GM18498 (cell line): ENCODE data around the gene TANK.
"Not testable (repeated sequence)": the region's sequence is repeated elsewhere in the genome, so short reads cannot be mapped to it uniquely, and the experiment has no call there.

Source experiments
- ATAC-seq: cut with Tn5 transposase; IDR thresholded peaks from one replicate; pipeline ENCODE4 v1.9.1; 2021; ENCODE audit warnings: mild to moderate bottlenecking, moderate library complexity; ENCODE audit not compliant: unreplicated experiment

TANK gene

GRCh38 chr2:161166538-161167409, 6.5 kb downstream of the TANK start:
- peak; percentile 84 for ATAC-seq

GRCh38 chr2:161169335-161169734, 9.1 kb downstream of the TANK start:
- ATAC-seq: no peak

DNA sequence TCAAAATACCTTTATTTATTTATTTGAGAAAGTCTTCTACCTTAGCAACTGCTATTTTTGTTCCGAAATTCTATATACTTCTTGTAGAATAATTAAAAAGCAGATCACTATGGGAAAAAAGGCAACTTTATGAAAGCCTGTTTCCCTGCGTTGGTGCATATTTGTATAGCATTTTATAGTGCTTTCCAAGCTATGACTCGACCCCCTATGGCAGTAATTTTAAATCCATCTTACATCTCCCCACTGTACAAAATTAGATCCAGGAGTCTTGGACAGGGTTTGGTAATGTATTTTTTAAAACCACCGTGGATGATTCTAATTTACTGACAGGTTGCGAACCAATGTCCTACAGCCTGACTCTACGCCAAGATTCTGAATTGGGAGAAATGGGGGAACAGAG, 10.1 kb downstream of the TANK start:
- no peak for ATAC-seq

DNA sequence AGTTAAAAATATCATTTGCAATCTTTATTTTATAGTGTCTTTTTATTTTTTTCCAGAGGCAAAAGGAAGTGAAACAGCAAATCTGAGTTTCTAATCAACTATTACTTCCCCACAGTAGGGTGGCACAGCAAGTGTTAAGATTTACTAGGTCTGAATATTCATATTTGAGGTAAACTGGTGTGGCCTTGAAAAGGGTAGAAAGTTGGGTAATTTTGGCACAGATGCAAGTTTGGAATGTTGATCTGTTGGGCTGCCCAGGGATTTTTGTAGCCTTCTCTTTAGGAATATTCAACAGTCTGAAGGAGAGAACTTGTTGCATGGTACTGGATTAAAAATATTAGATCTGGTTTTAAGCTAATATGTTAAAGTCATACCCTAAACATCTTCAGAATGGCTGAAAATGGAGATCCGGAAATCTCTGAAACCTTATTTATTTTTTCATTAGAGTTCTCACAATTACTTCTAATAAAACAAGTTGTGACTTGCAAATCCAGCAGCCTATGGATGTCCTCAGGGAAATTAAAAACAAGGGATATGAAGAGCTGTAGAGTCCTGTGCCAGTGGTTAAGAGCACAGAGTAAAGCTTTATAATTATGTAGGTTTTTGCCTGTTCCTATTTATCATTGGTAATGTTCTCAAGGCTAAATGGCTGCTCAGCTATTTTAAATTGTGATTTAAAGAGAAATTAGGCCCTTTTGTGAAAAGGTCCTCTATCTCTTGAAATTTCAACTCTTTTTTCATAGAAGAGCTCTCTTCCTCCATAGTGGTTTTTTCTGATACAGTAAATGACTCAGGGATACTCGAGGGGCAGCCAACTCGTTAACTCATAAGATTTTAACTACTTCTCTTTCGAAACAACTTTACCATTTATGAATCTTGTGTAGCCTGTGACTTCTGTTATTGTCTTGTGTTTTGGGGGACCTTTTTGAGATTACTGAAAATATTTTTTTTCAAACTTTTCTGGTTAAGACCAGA, 11.0 kb downstream of the TANK start:
- no peak for ATAC-seq

GRCh38 chr2:161172901-161173540, 12.8 kb downstream of the TANK start:
- peak; percentile 62 for ATAC-seq

GRCh38 chr2:161173541-161174194, 13.4 kb downstream of the TANK start:
- peak; percentile 30 for ATAC-seq

- ATAC-seq: peak; percentile 42
These were observed 17.7 kb downstream of the TANK start for GRCh38 chr2:161177969-161178368.

DNA sequence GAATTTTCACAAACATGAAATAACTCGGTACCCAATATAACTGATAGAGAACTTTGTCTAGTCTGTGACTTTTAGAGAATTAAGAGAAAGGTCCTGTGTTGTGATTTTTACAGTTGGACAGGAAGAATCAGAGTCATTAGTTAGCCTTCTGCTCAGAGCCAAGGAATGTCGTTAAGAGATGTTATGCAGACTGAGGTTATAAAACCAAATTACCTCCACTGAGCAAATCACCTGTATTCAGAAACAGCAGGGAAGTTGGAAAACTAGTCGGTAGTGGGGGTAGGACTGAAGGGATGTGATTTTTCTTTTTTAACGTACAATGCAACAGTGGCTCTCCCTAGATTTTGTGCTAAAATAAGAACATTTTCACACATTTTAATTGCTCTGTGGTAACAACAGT, 18.5 kb downstream of the TANK start:
- ATAC-seq: no peak

GRCh38 chr2:161190050-161190449, 29.8 kb downstream of the TANK start:
- no peak for ATAC-seq

GRCh38 chr2:161195602-161196001, 35.4 kb downstream of the TANK start:
- ATAC-seq: not testable (repeated sequence)

DNA sequence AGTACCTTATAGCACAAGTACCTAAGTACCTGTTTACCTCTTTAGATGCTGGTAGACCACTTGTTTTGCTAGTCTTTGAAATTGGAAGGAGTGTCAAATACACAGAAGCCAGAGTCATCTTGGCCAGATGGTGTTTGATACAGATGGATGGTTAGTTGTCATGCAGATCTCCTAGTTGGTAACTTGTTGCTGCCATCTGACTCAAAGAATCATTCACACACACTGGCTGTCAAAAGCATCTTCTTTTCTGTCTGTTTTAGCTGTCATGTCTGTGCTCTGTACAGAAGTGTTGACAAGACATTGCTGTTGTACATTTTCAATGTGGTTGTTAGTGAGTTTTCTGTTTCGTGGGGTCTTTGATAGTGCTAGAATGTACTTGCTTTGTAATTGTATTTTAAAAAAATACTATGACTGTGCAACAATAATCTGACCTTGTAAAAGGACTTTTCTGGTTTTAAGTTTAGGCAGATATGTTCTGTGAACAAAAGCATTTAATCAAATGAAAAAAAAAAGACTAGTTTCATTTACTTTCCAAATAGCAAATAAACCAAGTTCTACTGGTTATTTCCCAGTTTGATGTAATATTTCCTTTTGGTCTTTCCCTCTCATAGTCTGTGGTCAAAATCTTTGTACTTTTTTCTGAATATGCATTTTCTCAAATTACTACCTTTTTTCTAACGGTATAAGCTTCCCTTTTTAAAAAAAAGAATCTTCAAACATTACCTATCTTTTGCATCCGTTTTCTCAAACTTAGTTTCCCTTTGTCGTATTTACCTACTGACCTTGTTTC, 39.9 kb downstream of the TANK start:
- ATAC-seq: peak; percentile 75

GRCh38 chr2:161204846-161205245, 44.6 kb downstream of the TANK start:
- ATAC-seq: no peak

GRCh38 chr2:161206471-161207032, 46.3 kb downstream of the TANK start:
- ATAC-seq: no peak

GRCh38 chr2:161207941-161208340, 47.7 kb downstream of the TANK start:
- no peak for ATAC-seq

- ATAC-seq: no peak
These were observed 48.4 kb downstream of the TANK start for GRCh38 chr2:161208527-161209139.

DNA sequence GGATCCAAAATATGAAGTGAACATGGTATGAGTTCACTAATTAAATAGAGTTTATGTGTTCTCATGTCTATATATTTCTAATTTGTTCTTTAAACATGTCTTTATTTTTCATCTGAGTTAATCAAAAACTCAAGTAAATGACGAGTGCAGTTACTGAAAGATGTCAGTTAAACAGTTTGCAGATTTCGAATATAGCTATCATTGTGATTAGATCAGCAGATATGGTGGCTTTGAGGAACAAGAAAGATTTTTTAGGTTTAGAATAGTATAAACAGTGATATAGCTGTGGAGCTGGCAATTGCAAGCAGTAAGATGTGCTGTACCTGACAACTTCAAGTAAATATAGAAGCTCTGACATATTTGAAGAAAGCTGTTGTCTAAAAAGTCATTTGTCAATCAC, 49.7 kb downstream of the TANK start:
- no peak for ATAC-seq

DNA sequence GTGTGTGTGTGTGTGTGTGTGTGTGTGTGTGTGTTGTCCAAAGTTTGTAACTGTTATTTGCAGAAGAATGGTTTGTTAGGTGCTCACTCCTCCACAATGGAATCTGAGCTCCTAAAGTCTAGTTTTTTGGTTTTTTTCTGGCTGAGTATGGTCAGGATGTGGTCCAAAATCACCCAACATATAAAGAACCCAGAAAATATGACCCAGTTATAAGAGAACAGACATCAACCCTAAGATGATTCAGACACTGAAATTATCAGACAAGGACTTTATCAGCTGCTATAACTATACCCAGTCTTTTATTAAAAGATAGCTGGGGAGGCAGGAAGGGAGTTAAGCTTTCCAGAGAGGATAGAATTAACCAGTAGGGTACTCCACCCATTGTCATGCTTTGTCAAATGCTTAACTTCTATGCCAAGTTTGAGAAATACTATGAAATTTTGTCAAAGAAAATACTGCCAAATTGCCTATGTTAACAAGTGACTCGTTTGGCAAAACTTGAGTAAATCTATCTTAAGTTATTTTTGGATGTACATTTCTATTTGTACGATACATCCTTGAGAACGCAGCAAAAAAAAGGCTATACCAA, 57.5 kb downstream of the TANK start:
- ATAC-seq: no peak

DNA sequence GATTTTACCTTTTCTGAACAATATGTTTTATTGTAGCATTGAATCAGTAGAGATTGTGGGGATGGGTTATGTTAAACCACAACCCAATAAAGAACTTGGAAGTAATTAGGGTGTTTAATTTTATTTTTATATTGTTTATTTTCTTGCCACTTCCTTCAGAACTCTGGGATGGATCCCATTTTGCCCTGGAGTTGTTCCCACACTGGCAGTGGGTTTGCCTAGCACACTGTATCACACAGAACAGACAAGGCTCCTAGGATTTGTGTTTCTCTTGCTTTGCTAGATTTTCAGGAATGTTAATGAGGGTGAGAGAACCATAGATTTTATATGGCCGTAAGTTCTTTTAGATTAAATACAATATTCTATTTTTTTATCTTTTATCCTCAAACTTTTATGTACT, 59.0 kb downstream of the TANK start:
- no peak for ATAC-seq
